GM21381 (cell line): ENCODE results near the gene ZCCHC4.
"Not testable (repeated sequence)": the region's sequence is repeated elsewhere in the genome, so short reads cannot be mapped to it uniquely, and the experiment has no call there.

Experiments
- ATAC-seq: cut with Tn5 transposase; IDR thresholded peaks from one replicate; pipeline ENCODE4 v1.9.1; 2021; ENCODE audit warnings: mild to moderate bottlenecking, moderate library complexity; ENCODE audit not compliant: unreplicated experiment

ZCCHC4 gene

GRCh38 chr4:25320336-25320735 is 7.8 kb downstream of the ZCCHC4 start:
- no peak for ATAC-seq

GRCh38 chr4:25320773-25321172 is 8.2 kb downstream of the ZCCHC4 start:
- no peak for ATAC-seq

GRCh38 chr4:25321703-25322102 is 9.1 kb downstream of the ZCCHC4 start:
- ATAC-seq = no peak

GRCh38 chr4:25328463-25328862 is 15.9 kb downstream of the ZCCHC4 start:
- not testable (repeated sequence) for ATAC-seq

- no peak for ATAC-seq
These were observed 17.8 kb downstream of the ZCCHC4 start for GRCh38 chr4:25330335-25330734.

- peak; percentile 82 for ATAC-seq
These were observed 18.6 kb downstream of the ZCCHC4 start for GRCh38 chr4:25330905-25331808.

- no peak for ATAC-seq
These were observed 31.1 kb downstream of the ZCCHC4 start for GRCh38 chr4:25343671-25344070.

- ATAC-seq = no peak
These were observed 33.2 kb downstream of the ZCCHC4 start for GRCh38 chr4:25345744-25346143.

- ATAC-seq = no peak
These were observed 34.3 kb downstream of the ZCCHC4 start for GRCh38 chr4:25346913-25347312.

- ATAC-seq = no peak
These were observed 34.9 kb downstream of the ZCCHC4 start for GRCh38 chr4:25347473-25347872.

- no peak for ATAC-seq
These were observed 35.4 kb downstream of the ZCCHC4 start for GRCh38 chr4:25347971-25348370.

GRCh38 chr4:25350561-25350960 is 38.0 kb downstream of the ZCCHC4 start:
- no peak for ATAC-seq

GRCh38 chr4:25351777-25352416 is 39.3 kb downstream of the ZCCHC4 start:
- no peak for ATAC-seq

- ATAC-seq = no peak
These were observed 43.5 kb downstream of the ZCCHC4 start for GRCh38 chr4:25356068-25356467.

- ATAC-seq = no peak
These were observed 46.1 kb downstream of the ZCCHC4 start for GRCh38 chr4:25358515-25359275.

GRCh38 chr4:25361253-25361652 is 48.7 kb downstream of the ZCCHC4 start:
- ATAC-seq = no peak

- ATAC-seq = no peak
These were observed 54.5 kb downstream of the ZCCHC4 start for GRCh38 chr4:25367004-25367621.

GRCh38 chr4:25367877-25368276 is 55.3 kb downstream of the ZCCHC4 start:
- ATAC-seq = no peak

- ATAC-seq = no peak
These were observed 55.7 kb downstream of the ZCCHC4 start for GRCh38 chr4:25368315-25368714.

GRCh38 chr4:25370242-25370641 is 57.7 kb downstream of the ZCCHC4 start:
- no peak for ATAC-seq

- not testable (repeated sequence) for ATAC-seq
These were observed 60.0 kb downstream of the ZCCHC4 start for GRCh38 chr4:25372549-25372948.
